Cardiac fibroblast (primary cell): Measurements from ENCODE around the gene TKFC.

ENCODE experiments used
- DNase-seq, 2 donors: peaks; one replicate each; pipeline versions ENCODE4 v3.0.0 to v3.0.0-alpha.2; 2010; ENCODE audit warnings: low read depth in 2 of 2
- H3K4me3 ChIP-seq, 2 donors: replicated peaks in 1 of 2; 1 replicate in 1 of 2; 2 replicates in 1 of 2; pipeline ENCODE4 v1.5.1; 2011; ENCODE audit warnings: low read depth in 2 of 2, low read length in 2 of 2, mild to moderate bottlenecking in 2 of 2, moderate library complexity in 1 of 2
- TF ChIP-seq, protein P1 (sequence below): IDR thresholded peaks from one replicate; pipeline ENCODE4 v1.5.1; 2011; ENCODE audit warnings: low read depth, mild to moderate bottlenecking, low read length, inconsistent platforms

TKFC gene

DNA sequence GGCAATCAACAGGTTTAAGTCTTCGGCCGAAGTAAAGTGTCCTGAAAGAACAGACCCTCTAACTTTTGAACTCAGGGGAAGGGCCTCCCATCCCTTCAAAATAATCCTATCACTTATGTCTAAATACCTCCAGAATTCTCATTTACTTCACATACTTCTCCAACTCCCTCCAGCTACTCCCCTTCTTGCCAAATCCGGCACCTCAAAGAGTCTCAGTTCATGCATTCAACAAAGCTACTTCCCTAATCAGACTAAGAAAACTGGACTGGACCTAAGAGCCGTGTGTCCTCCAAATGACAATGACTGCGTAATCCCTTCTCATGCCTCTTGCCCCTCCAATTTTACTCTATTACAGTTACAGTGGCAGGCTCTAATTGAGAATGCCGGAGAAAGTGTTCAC lies 1.4 kb upstream of the TKFC start:
- peak overlapping the region; percentile 92 to 94 for H3K4me3 ChIP-seq
- TF ChIP-seq, protein P1, sequence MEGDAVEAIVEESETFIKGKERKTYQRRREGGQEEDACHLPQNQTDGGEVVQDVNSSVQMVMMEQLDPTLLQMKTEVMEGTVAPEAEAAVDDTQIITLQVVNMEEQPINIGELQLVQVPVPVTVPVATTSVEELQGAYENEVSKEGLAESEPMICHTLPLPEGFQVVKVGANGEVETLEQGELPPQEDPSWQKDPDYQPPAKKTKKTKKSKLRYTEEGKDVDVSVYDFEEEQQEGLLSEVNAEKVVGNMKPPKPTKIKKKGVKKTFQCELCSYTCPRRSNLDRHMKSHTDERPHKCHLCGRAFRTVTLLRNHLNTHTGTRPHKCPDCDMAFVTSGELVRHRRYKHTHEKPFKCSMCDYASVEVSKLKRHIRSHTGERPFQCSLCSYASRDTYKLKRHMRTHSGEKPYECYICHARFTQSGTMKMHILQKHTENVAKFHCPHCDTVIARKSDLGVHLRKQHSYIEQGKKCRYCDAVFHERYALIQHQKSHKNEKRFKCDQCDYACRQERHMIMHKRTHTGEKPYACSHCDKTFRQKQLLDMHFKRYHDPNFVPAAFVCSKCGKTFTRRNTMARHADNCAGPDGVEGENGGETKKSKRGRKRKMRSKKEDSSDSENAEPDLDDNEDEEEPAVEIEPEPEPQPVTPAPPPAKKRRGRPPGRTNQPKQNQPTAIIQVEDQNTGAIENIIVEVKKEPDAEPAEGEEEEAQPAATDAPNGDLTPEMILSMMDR: no peak
- no peak for DNase-seq

DNA sequence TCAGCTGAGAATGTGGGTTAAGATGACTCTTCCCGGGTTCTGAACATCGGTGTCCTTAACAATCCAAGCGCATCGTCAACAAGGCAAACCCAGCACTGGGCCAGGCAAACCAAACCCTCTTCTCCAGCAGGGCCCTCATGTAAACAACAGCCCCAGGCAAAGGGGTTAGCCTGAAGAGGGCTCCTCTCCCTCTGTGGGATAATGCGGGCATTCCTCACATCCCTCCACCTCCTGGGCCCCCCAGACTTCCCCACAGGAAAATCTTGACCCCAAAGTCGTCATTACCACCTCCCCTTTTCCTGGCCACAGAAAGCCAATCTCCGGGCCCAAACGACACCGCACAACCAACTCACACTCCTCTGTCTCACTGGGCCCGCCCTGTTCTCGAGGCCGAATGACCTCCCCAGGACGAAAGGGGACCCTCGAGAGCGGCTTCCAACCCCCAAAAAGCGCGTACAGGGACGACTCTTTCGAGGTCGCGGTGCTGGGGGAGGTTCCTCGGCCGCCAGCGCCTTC lies 689 bp upstream of the TKFC start:
- DNase-seq: peak; percentile 27 to 34
- TF ChIP-seq, protein P1: no peak

DNA sequence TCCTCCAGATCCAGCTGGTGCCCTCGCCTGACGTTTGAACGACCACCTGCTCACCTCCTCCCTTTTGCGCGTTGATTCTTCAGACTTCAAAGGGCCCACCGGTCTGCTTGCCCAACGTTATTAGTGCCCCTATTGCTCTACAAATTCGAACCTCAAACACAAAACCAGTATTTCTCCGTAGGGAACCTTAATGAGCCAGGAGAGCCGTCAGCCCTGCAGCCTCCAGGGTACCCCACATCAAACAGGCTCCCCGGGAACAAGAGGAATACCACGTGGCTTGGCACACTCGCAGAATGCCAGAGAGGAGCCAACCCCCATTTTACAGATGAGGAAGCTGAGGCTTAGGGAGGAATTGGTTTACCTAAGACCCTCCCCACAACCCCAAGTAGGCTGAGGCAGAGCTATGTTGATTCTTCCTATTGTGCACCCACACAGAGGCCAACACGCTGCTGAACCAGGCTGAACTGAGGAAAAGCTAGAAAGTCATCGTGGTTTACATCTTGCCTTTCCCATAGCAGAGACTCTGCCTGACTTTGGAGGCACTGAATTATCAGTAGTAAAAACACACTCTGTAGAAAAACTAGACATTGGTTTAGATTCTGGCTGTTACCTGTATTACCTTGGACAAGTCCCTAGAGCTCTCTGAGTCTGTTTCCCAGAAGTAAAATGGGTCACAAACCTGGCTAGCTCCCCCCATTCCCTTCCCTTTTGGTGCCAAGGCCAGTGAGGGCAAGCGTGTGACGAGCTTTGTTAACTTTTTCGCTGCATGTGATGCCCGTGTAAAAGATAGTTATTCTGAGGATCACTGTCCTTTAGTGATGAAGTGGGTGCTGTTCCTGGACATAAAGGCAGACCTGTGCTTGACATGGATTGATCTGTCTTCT lies 764 bp downstream of the TKFC start:
- H3K4me3 ChIP-seq: peak overlapping the region; percentile 92 to 94
- TF ChIP-seq, protein P1: no peak
- DNase-seq: no peak

More for the DNA sequence above, 689 bp upstream of the TKFC start:
- peak overlapping the region; percentile 92 to 94 for H3K4me3 ChIP-seq

DNA sequence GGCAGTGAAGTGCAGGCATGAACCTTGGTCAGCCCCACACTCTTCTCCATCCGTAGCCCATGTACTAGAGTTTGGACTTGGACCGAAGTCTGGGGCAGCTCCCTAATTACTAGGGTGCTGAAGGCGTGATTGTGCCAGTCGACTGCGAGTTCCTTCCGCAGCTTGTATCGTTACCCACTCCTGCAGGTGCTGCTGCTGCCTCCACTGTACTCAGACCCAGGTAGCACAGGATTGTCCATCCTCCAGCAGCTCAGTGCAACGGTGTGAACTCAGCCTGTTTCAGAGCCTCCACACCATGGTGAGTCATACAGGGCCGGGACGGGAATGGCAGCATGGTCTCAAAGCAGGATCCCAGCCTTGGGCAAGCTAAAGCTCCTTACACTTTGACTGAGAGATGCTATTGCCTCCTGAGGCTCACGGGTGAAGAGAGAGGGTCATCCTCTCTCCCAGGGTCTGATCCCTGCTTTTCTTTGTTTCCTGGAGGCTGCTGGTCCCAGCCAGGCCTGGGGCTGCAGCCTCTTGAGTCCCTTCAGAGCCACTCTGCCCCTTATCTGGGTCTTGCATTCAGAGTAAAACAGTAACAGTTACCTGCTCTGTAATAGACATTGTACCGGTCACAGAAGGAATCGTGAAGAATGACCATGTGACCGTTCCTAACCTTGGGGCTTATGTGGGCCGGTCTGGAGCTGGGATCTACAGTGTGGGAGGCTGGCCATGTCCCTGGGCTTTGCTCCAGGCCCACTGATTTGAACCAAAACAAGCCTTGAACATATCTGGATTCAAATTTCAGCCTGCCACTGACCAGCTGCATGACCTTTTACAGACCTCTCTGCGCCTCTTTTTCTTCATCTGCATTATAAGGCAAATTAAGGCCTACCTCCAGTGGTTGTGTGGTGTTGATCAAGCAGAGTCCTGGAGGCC lies 1.7 kb downstream of the TKFC start:
- DNase-seq: peak; percentile 42 to 46

DNA sequence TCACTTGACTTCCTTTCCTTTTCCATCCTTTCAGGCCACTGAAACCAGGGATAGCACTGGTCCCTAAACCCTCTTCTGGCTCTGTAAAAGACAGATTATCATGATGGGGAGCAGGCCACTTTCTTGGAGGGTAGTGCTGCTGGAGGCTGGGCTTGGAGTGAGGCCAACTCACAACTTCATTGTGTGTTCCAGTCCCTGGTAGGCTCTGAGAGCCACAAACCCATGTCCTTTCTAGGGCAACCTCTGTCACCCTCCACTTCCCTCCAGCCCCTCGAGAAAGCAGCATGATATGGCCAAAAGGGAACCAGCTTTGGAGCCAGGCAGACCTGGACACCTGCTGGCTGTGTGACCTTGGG lies 2.3 kb downstream of the TKFC start:
- DNase-seq: peak in 1 of 2 donors; percentile 32
- TF ChIP-seq, protein P1: no peak

More for the DNA sequence above, 1.7 kb downstream of the TKFC start:
- TF ChIP-seq, protein P1: no peak
- no peak overlapping the region for H3K4me3 ChIP-seq

DNA sequence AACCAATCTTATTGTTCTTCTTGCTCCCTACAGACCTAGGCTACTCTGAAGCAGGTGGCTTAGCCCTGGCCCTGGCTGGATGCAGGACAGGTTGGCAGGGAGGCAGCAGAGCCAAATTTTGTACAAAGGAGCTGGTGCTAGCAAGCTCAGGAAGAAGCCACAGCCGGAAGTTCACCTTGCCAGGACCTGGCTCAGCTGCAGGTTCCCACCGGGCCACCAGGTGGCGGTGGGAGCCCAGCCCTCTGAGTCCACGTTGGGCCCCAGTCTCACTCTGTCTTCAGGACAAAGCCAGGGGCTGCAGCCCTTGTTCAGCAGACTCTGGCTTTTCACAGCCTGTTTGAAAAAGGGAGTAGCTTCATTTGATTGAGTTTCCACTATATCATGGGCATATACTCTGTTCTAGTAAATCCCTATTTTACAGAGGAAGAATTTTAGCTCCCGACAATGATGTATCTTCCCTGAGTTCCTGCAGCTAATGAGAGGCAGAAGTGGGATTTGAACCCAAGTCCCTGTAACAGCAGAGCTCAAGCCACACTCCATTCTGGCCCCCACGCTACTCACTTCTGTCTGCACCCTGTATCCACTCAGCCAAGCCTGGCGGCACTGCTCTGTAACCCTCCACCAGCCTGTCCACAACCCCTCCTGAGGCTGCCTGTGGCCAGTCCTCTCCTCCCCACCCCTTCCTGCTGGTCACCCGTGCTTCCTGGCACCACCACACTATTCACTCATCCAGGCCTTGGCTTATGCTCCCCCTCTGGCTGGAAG lies 3.3 kb downstream of the TKFC start:
- peak; percentile 77 to 84 for DNase-seq
- H3K4me3 ChIP-seq: no peak overlapping the region
- TF ChIP-seq, protein P1: peak; percentile 99

More for the DNA sequence above, 2.3 kb downstream of the TKFC start:
- no peak overlapping the region for H3K4me3 ChIP-seq
